RCC 7860 (cell line): ENCODE measurements around the gene NHLRC2.

Source experiments
- DNase-seq: peaks from one replicate; pipeline ENCODE4 v3.0.0-alpha.2; 2015; ENCODE audit warnings: low spot score
- FAIRE-seq: peaks from 2 replicates; lab custom pipeline; 2012; peaks lifted over from hg19 to GRCh38; lab: Jason Lieb, UNC

Gene NHLRC2

DNA sequence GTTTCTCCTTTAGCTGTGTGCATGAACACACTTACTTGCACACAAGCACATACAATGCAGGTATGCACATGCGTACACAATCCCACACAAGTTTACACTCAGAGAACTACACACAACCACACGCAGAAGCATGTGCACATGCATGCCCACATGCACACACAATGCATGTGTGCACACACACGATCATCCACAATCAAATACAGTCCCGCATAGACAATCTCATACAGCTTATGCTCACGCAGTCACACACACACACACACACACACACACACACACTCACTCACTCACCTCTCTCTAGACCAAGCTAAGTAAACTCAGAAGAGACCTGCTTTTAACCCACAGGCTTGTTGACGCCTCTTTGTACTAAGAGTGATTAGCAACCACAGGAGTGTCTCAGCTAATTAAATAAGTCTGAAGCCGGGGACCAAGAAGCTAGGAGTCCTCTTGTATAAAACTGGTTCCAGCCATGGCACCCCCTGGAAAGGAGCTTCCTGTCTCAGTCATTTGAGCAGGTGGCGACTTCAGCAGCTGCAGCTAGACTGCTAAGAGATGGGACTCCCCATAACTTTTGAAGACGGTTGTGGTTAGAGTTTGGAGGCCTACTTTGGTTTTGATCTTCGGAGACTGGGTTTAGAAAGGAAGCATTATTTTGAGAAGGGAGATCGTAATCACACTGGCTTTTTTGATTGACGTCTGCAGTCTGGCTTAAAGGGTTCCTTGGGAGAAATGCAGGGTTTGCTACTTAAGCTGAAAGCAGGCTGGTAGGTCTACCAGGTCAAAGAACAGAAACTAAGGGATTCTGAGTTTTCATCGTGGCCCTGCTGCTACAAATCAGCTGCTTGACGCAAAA lies 106.9 kb downstream of the NHLRC2 start:
- FAIRE-seq (no peak), DNase-seq (no peak)

DNA sequence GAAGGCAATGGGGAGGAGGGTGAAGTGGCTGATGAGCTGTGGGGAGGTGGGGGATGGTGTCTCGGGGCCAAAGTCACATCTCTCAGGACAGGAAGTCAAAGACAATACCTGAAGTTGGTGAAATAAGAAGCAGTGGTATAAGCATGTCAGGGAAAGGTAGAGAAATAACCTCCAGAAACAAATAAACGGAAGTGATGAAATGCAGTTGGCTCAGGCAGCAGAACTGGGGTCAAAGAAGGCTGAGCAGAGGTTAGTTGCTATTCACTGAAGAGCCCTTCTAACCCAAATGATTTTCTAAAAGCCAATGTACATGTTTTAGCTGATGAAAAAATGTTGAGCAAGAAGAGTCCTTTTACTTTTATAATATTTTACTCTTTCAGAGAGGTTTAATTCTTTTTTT lies 110.6 kb downstream of the NHLRC2 start:
- no peak for FAIRE-seq
- DNase-seq, result no peak

DNA sequence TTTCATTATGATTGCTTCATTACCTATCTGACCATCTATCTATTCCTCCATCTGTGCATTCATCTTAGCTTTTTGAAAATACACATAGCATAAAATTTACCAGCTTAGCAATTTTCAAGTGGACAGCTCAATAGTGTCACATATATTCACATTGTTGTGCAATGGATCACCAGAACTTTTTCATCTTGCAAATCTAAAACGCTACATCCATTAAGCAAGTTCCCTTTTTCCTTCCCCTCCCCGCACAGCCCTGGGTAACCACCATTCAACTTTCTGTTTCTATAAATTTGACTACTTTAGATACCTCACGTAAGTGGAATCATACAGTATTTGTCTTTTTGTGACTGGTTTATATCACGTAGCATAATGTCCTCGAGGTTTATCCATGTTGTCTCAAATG lies 111.2 kb downstream of the NHLRC2 start:
- DNase-seq (no peak), FAIRE-seq (no peak)
